GM12878 (cell line): ENCODE data around the gene CCDC198. TPM values are rescaled to one million over a fixed set of nuclear protein-coding genes. Genes with fewer than 3 reads are reported as not detected.

Source experiments
- ATAC-seq: fragments of 200-7000 bp; cut with Tn5 transposase; 3 replicates; pipeline ENCODE4 v1.9.1; 2020; ENCODE audit warnings: mild to moderate bottlenecking, moderate library complexity
- BruUV-seq: library from RNA; stranded (reverse); fragments of 400-500 nt; replicated peaks from 2 replicates; lab custom pipeline; 2021; lab: Mats Ljungman, UMichigan
- CTCF ChIA-PET: fragments of 300-600 bp; sonication (Branson Sonifier 250); formaldehyde crosslinking; extraction: SDS; loops from one replicate; lab custom pipeline; 2021; ENCODE audit warnings: inconsistent platforms; lab: Yijun Ruan, JAX
- POLR2A ChIA-PET: fragments of 350-600 bp; formaldehyde crosslinking; extraction: SDS; loops from one replicate; lab custom pipeline; 2021; ENCODE audit warnings: inconsistent platforms; lab: Charles Lee
- RAD21 ChIA-PET: fragments of 300-600 bp; sonication (Branson Sonifier 250); formaldehyde crosslinking; loops from one replicate; lab custom pipeline; 2023; ENCODE audit warnings: antibody characterized with exemption; ENCODE audit not compliant: unreplicated experiment; lab: Charles Lee
- SMC1A ChIA-PET: fragments of 300-600 bp; sonication (Branson Sonifier 250); formaldehyde crosslinking; loops from one replicate; lab custom pipeline; 2023; ENCODE audit not compliant: unreplicated experiment, uncharacterized antibody; lab: Charles Lee
- DNase-seq: peaks from one replicate; pipeline ENCODE4 v3.0.0-alpha.2; 2011; ENCODE audit warnings: low read depth, low spot score
- FAIRE-seq: peaks from 3 replicates; lab custom pipeline; 2011; peaks lifted over from hg19 to GRCh38; lab: Jason Lieb, UNC
- H2AFZ ChIP-seq: 2 replicates; pipeline ENCODE4 v1.6.0; 2011; ENCODE audit warnings: low read depth, low read length, control low read depth; ENCODE audit not compliant: control insufficient read depth
- H3K27ac ChIP-seq: 2 replicates; pipeline ENCODE4 v1.5.1; 2011; ENCODE audit warnings: control low read depth; ENCODE audit not compliant: control insufficient read depth, insufficient read depth
- H3K27me3 ChIP-seq, 2 experiments: replicated peaks in 1 of 2; 2 replicates each; pipeline versions ENCODE4 v1.6.0 to v1.6.1; 2011; ENCODE audit warnings: low read length in 1 of 2; ENCODE audit not compliant: control insufficient read depth in 2 of 2, insufficient read depth in 2 of 2
- H3K36me3 ChIP-seq, 2 experiments: 2 replicates each; pipeline ENCODE4 v1.5.1; 2011; ENCODE audit warnings: low read length in 1 of 2; ENCODE audit not compliant: control insufficient read depth in 2 of 2, insufficient read depth in 2 of 2
- H3K4me1 ChIP-seq: 2 replicates; pipeline ENCODE4 v1.6.1; 2011; ENCODE audit warnings: mild to moderate bottlenecking, low read length, moderate library complexity, mixed read lengths; ENCODE audit not compliant: control insufficient read depth, insufficient read depth
- H3K4me2 ChIP-seq: 2 replicates; pipeline ENCODE4 v1.6.0; 2011; ENCODE audit warnings: control low read depth; ENCODE audit not compliant: control insufficient read depth, insufficient read depth
- H3K4me3 ChIP-seq: fragments of 200-600 bp; sonication (generic); 2 replicates; pipeline ENCODE4 v1.5.1; 2016
- H3K79me2 ChIP-seq: 2 replicates; pipeline ENCODE4 v1.6.0; 2011; ENCODE audit warnings: low read length; ENCODE audit not compliant: control insufficient read depth, insufficient read depth
- H3K9ac ChIP-seq: 2 replicates; pipeline ENCODE4 v1.8.0; 2011; ENCODE audit warnings: low read length, control low read depth, mixed read lengths; ENCODE audit not compliant: control insufficient read depth, insufficient read depth
- H3K9me3 ChIP-seq: replicated peaks from 3 replicates; pipeline ENCODE4 v1.5.1; 2011; ENCODE audit warnings: mild to moderate bottlenecking, low read length; ENCODE audit not compliant: control insufficient read depth, insufficient read depth
- H4K20me1 ChIP-seq: 2 replicates; pipeline ENCODE4 v1.6.0; 2011; ENCODE audit not compliant: control insufficient read depth, insufficient read depth
- CEBPB ChIP-seq, 2 experiments: fragments of 150-350 bp in 1 of 2; IDR thresholded peaks; 2 replicates each; pipeline ENCODE4 v1.6.1; 2012 to 2014; ENCODE audit warnings: low read depth in 2 of 2, low read length in 2 of 2, borderline replicate concordance in 1 of 2, inconsistent platforms in 1 of 2
- EZH2 ChIP-seq: IDR thresholded peaks from 2 replicates; pipeline ENCODE4 v1.6.1; 2012; ENCODE audit warnings: low read depth, mild to moderate bottlenecking, control low read depth, inconsistent platforms, low read length, borderline replicate concordance; ENCODE audit not compliant: control insufficient read depth
- IRF4 ChIP-seq: IDR thresholded peaks from 2 replicates; pipeline ENCODE4 v1.6.1; 2011; ENCODE audit warnings: low read depth, low read length
- RUNX3 ChIP-seq: IDR thresholded peaks from 2 replicates; pipeline ENCODE4 v1.6.1; 2012; ENCODE audit warnings: low read length, inconsistent platforms
- STAT1 ChIP-seq: fragments of 450-650 bp; conservative IDR thresholded peaks from 2 replicates; pipeline ENCODE4 v1.6.1; 2014; ENCODE audit warnings: antibody characterized with exemption, mild to moderate bottlenecking
- ZNF622 ChIP-seq: fragments of 450-650 bp; IDR thresholded peaks from 2 replicates; pipeline ENCODE4 v1.6.1; 2017; ENCODE audit warnings: mild to moderate bottlenecking, inconsistent platforms
- WGBS: methylation state at CpG from one replicate; pipeline ENCODE4 v1.1.6; 2016; ENCODE audit warnings: low lambda C conversion rate; ENCODE audit not compliant: insufficient replicate concordance, insufficient coverage; ENCODE audit errors: missing lambda C conversion rate; 5-methylcytosine and 5-hydroxymethylcytosine counted together
- in situ Hi-C: fragments of 300-500 bp; cut with MboI; formaldehyde crosslinking; loops from 9 replicates; pipeline ENCODE4 v1.14.3; 2018; ENCODE audit warnings: mixed read lengths
- intact Hi-C: fragments of 100-400 bp; cut with micrococcal nuclease; formaldehyde crosslinking; loops from one replicate; pipeline ENCODE4 v1.14.2; 2022; ENCODE audit not compliant: unreplicated experiment
- polyA plus RNA-seq, 11 experiments: library from polyadenylated mRNA; depleted of rRNA in 4 of 11; unstranded in 6 of 11; stranded (reverse) in 5 of 11; fragments of >200 nt; fragmentation: Nextera tagmentation in 4 of 11; fragmentation: Illumina TruSeq in 1 of 11; extraction: Ambion mirVana in 4 of 11; extraction: Trizol in 1 of 11; gene quantifications; 1 replicate in 1 of 11; 2 replicates in 10 of 11; pipeline versions ENCODE4 v1.2.1 to v1.2.3, GENCODE V29; 2011 to 2016; ENCODE audit warnings: inconsistent platforms in 2 of 11, missing spikeins in 2 of 11, low read depth in 1 of 11
- total RNA-seq, 4 experiments: library from RNA; depleted of rRNA in 3 of 4; stranded (reverse); fragments of >200 nt in 3 of 4; fragmentation: Illumina TruSeq in 1 of 4; extraction: Trizol in 1 of 4; gene quantifications; 2 replicates each; pipeline versions ENCODE4 v1.2.1 to v1.2.3, GENCODE V29; 2013 to 2021
- TF ChIP-seq, protein P1 (sequence below): fragments of 450-650 bp; IDR thresholded peaks from 2 replicates; pipeline ENCODE4 v1.6.1; 2017; ENCODE audit warnings: borderline replicate concordance
- TF ChIP-seq, protein P2 (sequence below): IDR thresholded peaks from 2 replicates; pipeline ENCODE4 v1.6.1; 2012; ENCODE audit warnings: mild to moderate bottlenecking, low read depth, low read length
- TF ChIP-seq, protein P3 (sequence below): fragments of 450-650 bp; IDR thresholded peaks from 2 replicates; pipeline ENCODE4 v1.6.1; 2016; ENCODE audit warnings: mild to moderate bottlenecking

The CCDC198 gene
- total and polyA plus RNA-seq, 10 of the 15 experiments (the other 5 are each of a cell fraction or from before 2014, with no cell fraction given), result 1.3 to 12.5 (median 2.3) TPM

DNA sequence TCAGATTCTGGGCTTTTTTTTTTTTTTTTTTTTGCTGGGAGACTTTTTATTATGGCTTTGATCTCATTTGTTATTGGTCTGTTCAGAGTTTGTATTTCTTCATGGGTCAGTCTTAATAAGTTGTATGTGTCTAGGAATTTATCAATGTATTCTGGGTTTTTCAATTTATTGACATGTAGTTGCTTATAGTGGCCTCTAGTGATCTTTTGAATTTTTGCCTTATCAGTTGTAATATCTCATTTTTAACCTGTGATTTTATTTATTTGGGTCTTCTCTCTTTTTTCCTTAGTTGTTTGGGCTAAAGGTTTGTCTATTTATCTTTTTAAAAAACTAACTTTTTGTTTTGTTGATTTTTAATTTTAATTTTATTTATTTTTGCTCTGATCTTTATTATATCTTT lies 57.7 kb downstream of the CCDC198 start (continued):
- TF ChIP-seq CEBPB (IDR thresholded peaks at IDR 0.05; ENCODE audit: borderline replicate concordance in 1 of 2, low read depth in 2 of 2, low read length in 2 of 2) (no peak), IRF4 (no peak), ZNF622 (no peak), RUNX3 (no peak)
- TF ChIP-seq, protein P1, sequence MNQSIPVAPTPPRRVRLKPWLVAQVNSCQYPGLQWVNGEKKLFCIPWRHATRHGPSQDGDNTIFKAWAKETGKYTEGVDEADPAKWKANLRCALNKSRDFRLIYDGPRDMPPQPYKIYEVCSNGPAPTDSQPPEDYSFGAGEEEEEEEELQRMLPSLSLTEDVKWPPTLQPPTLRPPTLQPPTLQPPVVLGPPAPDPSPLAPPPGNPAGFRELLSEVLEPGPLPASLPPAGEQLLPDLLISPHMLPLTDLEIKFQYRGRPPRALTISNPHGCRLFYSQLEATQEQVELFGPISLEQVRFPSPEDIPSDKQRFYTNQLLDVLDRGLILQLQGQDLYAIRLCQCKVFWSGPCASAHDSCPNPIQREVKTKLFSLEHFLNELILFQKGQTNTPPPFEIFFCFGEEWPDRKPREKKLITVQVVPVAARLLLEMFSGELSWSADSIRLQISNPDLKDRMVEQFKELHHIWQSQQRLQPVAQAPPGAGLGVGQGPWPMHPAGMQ, result no peak
- TF ChIP-seq, protein P2, sequence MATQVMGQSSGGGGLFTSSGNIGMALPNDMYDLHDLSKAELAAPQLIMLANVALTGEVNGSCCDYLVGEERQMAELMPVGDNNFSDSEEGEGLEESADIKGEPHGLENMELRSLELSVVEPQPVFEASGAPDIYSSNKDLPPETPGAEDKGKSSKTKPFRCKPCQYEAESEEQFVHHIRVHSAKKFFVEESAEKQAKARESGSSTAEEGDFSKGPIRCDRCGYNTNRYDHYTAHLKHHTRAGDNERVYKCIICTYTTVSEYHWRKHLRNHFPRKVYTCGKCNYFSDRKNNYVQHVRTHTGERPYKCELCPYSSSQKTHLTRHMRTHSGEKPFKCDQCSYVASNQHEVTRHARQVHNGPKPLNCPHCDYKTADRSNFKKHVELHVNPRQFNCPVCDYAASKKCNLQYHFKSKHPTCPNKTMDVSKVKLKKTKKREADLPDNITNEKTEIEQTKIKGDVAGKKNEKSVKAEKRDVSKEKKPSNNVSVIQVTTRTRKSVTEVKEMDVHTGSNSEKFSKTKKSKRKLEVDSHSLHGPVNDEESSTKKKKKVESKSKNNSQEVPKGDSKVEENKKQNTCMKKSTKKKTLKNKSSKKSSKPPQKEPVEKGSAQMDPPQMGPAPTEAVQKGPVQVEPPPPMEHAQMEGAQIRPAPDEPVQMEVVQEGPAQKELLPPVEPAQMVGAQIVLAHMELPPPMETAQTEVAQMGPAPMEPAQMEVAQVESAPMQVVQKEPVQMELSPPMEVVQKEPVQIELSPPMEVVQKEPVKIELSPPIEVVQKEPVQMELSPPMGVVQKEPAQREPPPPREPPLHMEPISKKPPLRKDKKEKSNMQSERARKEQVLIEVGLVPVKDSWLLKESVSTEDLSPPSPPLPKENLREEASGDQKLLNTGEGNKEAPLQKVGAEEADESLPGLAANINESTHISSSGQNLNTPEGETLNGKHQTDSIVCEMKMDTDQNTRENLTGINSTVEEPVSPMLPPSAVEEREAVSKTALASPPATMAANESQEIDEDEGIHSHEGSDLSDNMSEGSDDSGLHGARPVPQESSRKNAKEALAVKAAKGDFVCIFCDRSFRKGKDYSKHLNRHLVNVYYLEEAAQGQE, result no peak
- TF ChIP-seq, protein P3, sequence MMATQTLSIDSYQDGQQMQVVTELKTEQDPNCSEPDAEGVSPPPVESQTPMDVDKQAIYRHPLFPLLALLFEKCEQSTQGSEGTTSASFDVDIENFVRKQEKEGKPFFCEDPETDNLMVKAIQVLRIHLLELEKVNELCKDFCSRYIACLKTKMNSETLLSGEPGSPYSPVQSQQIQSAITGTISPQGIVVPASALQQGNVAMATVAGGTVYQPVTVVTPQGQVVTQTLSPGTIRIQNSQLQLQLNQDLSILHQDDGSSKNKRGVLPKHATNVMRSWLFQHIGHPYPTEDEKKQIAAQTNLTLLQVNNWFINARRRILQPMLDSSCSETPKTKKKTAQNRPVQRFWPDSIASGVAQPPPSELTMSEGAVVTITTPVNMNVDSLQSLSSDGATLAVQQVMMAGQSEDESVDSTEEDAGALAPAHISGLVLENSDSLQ, result no peak

DNA sequence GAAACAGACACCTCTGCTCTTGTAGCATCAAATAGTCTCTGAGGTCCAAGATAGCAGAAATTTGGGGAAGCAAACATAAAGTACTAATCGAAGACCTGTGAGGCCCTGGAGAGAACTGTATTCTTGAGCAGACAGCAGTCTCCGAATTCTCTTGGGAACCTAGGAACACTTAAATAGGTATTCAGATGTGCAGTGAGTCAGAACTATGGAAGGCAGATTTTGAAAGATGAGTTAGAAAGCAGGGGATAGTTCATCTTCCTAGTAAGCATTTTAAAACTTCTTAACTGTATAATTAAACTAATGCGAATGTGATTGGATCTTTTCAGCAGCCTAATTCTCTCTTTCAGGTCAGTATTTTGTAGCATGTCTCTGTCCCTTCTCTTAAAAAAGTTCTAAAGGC lies 72.7 kb downstream of the CCDC198 start:
- Histone ChIP-seq H4K20me1 (no peaks in the 10 kb centered on the region), H3K4me1 (no peaks in the 10 kb centered on the region), H3K79me2 (no peaks in the 10 kb centered on the region), H3K9ac (no peak overlapping the region), H3K4me3 (no peak overlapping the region), H3K9me3 (no peaks in the 10 kb centered on the region), H3K27me3 (no peaks in the 10 kb centered on the region), H3K27ac (no peak overlapping the region), H3K36me3 (no peaks in the 10 kb centered on the region), H2AFZ (no peak overlapping the region), H3K4me2 (no peak overlapping the region)
- no TSS peak for BruUV-seq
- no peak for TF ChIP-seq RUNX3
- TF ChIP-seq, protein P2, result no peak
- no peak for TF ChIP-seq EZH2
- no peak for TF ChIP-seq STAT1
- FAIRE-seq, result no peak
- ChIA-PET RAD21 (no interaction called here), SMC1A (no interaction called here), POLR2A (no interaction called here), CTCF (no interaction called here)
- in situ Hi-C loops (no loop called here), intact Hi-C loops (no loop called here)
- WGBS, result 65% methylated on average over 3 of the region's 3 CpGs
- ATAC-seq, result no peak
- no peak for DNase-seq
